ENCODE measurements around the gene PCNX2.

- no peak for TF ChIP-seq CTCF (IDR thresholded peaks at IDR 0.05)
- TF ChIP-seq POLR2A (IDR thresholded peaks at IDR 0.05): no peak
These were observed 13.0 kb downstream of the PCNX2 start for GRCh38 chr1:233282582-233282886.

Data from body of pancreas (tissue), 4 donors.